Measurements from ENCODE around the gene GHR.

DNA sequence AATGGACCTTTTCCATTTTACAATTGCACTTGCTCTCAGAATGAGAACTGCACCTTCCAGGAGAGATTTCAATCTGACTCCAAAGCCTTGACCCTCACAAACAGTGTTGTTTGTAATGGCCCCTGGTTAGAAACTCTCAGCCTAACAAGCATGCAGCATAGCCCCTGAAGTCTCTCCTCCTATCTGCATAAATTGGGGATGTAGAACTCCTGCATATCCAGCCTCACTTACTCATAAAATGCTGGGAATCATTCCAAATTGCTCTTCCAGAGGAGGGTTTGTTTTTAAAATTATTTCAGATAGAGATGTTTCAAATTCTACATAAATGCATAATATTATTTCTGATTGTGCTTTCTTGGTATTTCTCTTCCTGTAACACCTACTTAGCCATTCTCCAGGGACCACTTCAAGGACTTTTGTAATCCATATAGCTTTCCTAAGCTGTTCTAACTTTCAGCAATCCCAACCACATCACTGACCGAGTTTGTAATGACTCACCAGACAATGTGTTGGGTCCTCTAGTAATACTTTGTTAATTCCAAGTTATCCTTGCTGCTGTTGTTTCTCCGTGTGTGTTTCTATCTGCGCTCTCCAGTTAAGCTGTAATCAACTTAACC is 189.6 kb downstream of the GHR start:
- no peak for TF ChIP-seq CTCF (IDR thresholded peaks at IDR 0.05)
- TF ChIP-seq ZFX (IDR thresholded peaks at IDR 0.05; ENCODE audit: borderline replicate concordance), result no peak
